Loucy (cell line): Measurements from ENCODE around the gene PDE9A.
"Not testable (repeated sequence)": the region's sequence is repeated elsewhere in the genome, so short reads cannot be mapped to it uniquely, and the experiment has no call there.

Experiments
- H2AFZ ChIP-seq: fragments of 200-600 bp; sonication (generic); 2 replicates; pipeline ENCODE4 v1.6.0; 2016; ENCODE audit warnings: antibody characterized with exemption, mild to moderate bottlenecking, low read length, moderate library complexity
- H3F3A ChIP-seq: fragments of 200-600 bp; 2 replicates; pipeline ENCODE4 v1.6.0; 2016; ENCODE audit warnings: antibody characterized with exemption, low read depth, mild to moderate bottlenecking
- H3K27me3 ChIP-seq: fragments of 200-600 bp; sonication (generic); 2 replicates; pipeline ENCODE4 v1.6.1; 2014; ENCODE audit warnings: low read length, mild to moderate bottlenecking; ENCODE audit not compliant: insufficient read depth, poor library complexity, severe bottlenecking
- H3K36me3 ChIP-seq: fragments of 200-600 bp; sonication (generic); 2 replicates; pipeline ENCODE4 v1.6.1; 2016; ENCODE audit warnings: low read length; ENCODE audit not compliant: insufficient read depth
- H3K4me1 ChIP-seq: fragments of 200-600 bp; sonication (generic); 2 replicates; pipeline ENCODE4 v1.5.1; 2014; ENCODE audit warnings: low read length, mild to moderate bottlenecking; ENCODE audit not compliant: insufficient read depth, poor library complexity, severe bottlenecking
- H3K4me2 ChIP-seq: fragments of 200-600 bp; sonication (generic); 2 replicates; pipeline ENCODE4 v1.6.0; 2014; ENCODE audit warnings: antibody characterized with exemption, low read length, low read depth, mild to moderate bottlenecking; ENCODE audit not compliant: poor library complexity, severe bottlenecking
- H3K4me3 ChIP-seq: fragments of 200-600 bp; sonication (generic); 2 replicates; pipeline ENCODE4 v1.5.1; 2014; ENCODE audit warnings: low read length, mild to moderate bottlenecking, mixed read lengths; ENCODE audit not compliant: poor library complexity, severe bottlenecking
- H3K79me2 ChIP-seq: fragments of 200-600 bp; sonication (generic); 2 replicates; pipeline ENCODE4 v1.6.1; 2014; ENCODE audit warnings: low read length; ENCODE audit not compliant: insufficient read depth
- H3K9ac ChIP-seq: fragments of 200-600 bp; sonication (generic); 2 replicates; pipeline ENCODE4 v1.6.0; 2014; ENCODE audit warnings: mild to moderate bottlenecking, low read depth, low read length, moderate library complexity; ENCODE audit not compliant: poor library complexity, severe bottlenecking
- H3K9me2 ChIP-seq: fragments of 200-600 bp; sonication (generic); replicated peaks from 2 replicates; pipeline ENCODE4 v1.6.1; 2016; ENCODE audit warnings: low read depth, low read length, mixed read lengths
- H3K9me3 ChIP-seq: fragments of 200-600 bp; sonication (generic); 2 replicates; pipeline ENCODE4 v1.6.1; 2014; ENCODE audit warnings: mild to moderate bottlenecking, antibody characterized with exemption, low read length, low read depth; ENCODE audit not compliant: insufficient read depth
- H4K20me1 ChIP-seq: fragments of 200-600 bp; sonication (generic); 2 replicates; pipeline ENCODE4 v1.6.0; 2014; ENCODE audit warnings: antibody characterized with exemption, low read length, mild to moderate bottlenecking; ENCODE audit not compliant: insufficient read depth, poor library complexity, severe bottlenecking
- EZH2phosphoT487 ChIP-seq: fragments of 200-600 bp; IDR thresholded peaks from 2 replicates; pipeline ENCODE4 v1.6.1; 2018; ENCODE audit warnings: antibody characterized with exemption, mild to moderate bottlenecking, moderate library complexity, borderline replicate concordance
- TF ChIP-seq, protein P1 (sequence below): fragments of 200-600 bp; sonication (generic); conservative IDR thresholded peaks from 2 replicates; pipeline ENCODE4 v1.5.1; 2014; ENCODE audit warnings: mild to moderate bottlenecking, antibody characterized with exemption, low read length

PDE9A gene

DNA sequence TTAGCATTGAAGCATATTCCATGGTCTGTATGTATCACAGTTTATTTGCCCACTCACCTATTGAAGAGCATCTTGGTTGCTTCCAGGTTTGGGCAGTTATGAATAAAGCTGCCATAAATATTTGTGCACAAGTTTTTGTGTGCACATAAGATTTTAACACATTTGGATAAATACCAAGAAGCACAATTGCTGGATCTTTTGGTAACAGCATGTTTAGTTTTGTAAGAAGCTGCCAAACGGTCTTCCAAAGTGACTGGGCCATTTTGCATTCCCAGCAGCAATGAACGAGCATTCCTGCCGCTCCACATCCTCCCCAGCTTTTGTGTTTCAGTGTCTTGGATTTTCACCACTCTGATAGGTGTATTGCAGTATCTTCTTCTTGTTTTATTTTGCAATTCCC, 62.7 kb downstream of the PDE9A start:
- Histone ChIP-seq H3K4me2 (no peak overlapping the region), H3K9ac (no peak overlapping the region), H3F3A (no peaks in the 10 kb centered on the region), H3K79me2 (no peaks in the 10 kb centered on the region), H3K36me3 (no peaks in the 10 kb centered on the region), H3K9me3 (no peaks in the 10 kb centered on the region), H4K20me1 (no peaks in the 10 kb centered on the region), H3K9me2 (no peaks in the 10 kb centered on the region), H3K4me1 (no peaks in the 10 kb centered on the region), H3K27me3 (no peaks in the 10 kb centered on the region), H3K4me3 (no peak overlapping the region), H2AFZ (no peak overlapping the region)
- TF ChIP-seq EZH2phosphoT487: no peak
- TF ChIP-seq, protein P1, sequence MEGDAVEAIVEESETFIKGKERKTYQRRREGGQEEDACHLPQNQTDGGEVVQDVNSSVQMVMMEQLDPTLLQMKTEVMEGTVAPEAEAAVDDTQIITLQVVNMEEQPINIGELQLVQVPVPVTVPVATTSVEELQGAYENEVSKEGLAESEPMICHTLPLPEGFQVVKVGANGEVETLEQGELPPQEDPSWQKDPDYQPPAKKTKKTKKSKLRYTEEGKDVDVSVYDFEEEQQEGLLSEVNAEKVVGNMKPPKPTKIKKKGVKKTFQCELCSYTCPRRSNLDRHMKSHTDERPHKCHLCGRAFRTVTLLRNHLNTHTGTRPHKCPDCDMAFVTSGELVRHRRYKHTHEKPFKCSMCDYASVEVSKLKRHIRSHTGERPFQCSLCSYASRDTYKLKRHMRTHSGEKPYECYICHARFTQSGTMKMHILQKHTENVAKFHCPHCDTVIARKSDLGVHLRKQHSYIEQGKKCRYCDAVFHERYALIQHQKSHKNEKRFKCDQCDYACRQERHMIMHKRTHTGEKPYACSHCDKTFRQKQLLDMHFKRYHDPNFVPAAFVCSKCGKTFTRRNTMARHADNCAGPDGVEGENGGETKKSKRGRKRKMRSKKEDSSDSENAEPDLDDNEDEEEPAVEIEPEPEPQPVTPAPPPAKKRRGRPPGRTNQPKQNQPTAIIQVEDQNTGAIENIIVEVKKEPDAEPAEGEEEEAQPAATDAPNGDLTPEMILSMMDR: no peak

DNA sequence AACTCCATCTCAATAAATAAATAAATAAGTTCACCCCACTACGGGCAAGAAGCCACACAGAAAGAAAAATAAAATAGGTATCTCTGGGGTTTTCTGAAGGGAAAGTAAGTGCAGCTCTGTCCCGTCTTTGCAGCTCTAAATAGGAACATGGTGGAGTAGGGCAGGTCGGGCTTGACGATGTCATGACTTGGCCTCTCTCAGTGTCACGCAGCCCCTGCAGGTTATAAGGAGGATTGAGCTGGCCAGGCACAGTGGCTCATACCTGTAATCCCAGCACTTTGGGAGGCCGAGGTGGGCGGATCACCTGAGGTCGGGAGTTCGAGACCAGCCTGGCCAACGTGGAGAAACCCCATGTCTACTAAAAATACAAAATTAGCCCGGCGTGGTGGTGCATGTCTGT, 67.1 kb downstream of the PDE9A start:
- H3K36me3 ChIP-seq, H3K4me2 ChIP-seq, H3K79me2 ChIP-seq, H3F3A ChIP-seq, H3K9ac ChIP-seq, H3K9me3 ChIP-seq, H3K27me3 ChIP-seq, H2AFZ ChIP-seq, H3K4me1 ChIP-seq, H3K9me2 ChIP-seq, H3K4me3 ChIP-seq, H4K20me1 ChIP-seq: not testable (repeated sequence)

DNA sequence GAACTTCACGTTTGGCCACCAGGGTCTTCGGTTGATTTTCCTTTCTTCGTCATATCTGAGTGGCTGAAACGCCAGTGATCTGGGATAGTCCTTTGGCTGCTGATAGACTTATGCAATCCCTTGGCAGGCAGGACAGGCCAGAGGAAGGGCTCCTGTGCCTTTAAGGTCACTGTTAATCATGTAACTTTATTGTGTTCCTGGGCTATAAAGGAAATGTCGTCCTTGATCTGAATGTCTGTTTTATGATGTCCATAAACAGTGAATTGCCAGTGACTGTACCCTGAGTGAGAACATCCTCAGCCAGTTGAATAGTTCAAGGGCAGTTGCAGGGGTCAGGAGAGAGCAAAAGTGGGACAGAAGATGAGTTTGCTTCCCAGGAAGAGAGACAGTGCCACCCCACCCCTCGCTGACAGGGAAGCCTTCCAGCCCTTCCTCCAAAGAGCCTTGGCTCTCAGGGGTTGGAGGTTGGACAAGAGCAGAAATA, 68.0 kb downstream of the PDE9A start:
- no peak overlapping the region for H3K4me2 ChIP-seq
- H3K4me1 ChIP-seq: peaks cover 5% of the 10 kb centered on the region
- H3K9me2 ChIP-seq: no peaks in the 10 kb centered on the region
- no peaks in the 10 kb centered on the region for H3K79me2 ChIP-seq
- no peaks in the 10 kb centered on the region for H4K20me1 ChIP-seq
- no peak overlapping the region for H3K4me3 ChIP-seq
- no peaks in the 10 kb centered on the region for H3K36me3 ChIP-seq
- no peak overlapping the region for H3K9ac ChIP-seq
- no peaks in the 10 kb centered on the region for H3F3A ChIP-seq
- H3K9me3 ChIP-seq: no peaks in the 10 kb centered on the region
- no peak for TF ChIP-seq EZH2phosphoT487
- TF ChIP-seq, protein P1: no peak
- H2AFZ ChIP-seq: no peak overlapping the region
- no peaks in the 10 kb centered on the region for H3K27me3 ChIP-seq

DNA sequence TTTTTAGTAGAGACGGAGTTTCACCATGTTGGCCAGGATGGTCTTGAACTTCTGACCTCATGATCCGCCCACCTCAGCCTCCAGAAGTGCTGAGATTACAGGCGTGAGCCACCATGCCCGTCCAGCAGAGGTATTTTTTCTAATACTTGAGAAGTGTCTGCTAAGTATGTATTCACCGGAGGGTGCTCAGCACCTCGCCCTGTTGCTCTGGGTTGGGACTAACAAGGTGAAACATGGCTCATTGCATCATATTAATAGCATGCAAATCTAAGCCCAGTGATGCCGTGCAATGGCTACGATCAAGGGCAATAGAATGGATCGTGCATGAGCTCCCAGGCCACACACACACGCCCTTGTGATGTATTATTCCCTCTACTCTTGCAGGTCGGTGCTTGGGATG, 68.7 kb downstream of the PDE9A start:
- no peaks in the 10 kb centered on the region for H3K79me2 ChIP-seq
- H3K4me2 ChIP-seq: no peak overlapping the region

More for the DNA sequence above, 68.7 kb downstream of the PDE9A start:
- Histone ChIP-seq H3K4me3 (no peak overlapping the region), H2AFZ (no peak overlapping the region), H3K36me3 (no peaks in the 10 kb centered on the region), H3K27me3 (no peaks in the 10 kb centered on the region), H3K9me3 (no peaks in the 10 kb centered on the region), H3K9ac (no peak overlapping the region), H3K9me2 (no peaks in the 10 kb centered on the region), H4K20me1 (no peaks in the 10 kb centered on the region), H3F3A (no peaks in the 10 kb centered on the region), H3K4me1 (peaks cover 5% of the 10 kb centered on the region)
- TF ChIP-seq EZH2phosphoT487: no peak
- TF ChIP-seq, protein P1: no peak
